Measurements from ENCODE around the gene SLC25A47. TPM values are rescaled to one million over a fixed set of nuclear protein-coding genes. Genes with fewer than 3 reads are reported as not detected.

SLC25A47 gene
- total RNA-seq (2011; cell fraction: chromatin; rRNA removed; ENCODE audit: low replicate concordance), result not detected in 2 replicates
- not detected in 2 replicates for total RNA-seq (2011; cell fraction: nucleolus; rRNA removed)
- not detected in 2 replicates for total RNA-seq (2011; cell fraction: nucleoplasm; rRNA removed)
- total RNA-seq (2014; rRNA removed), result 0.23 and 0.24 TPM in 2 replicates
- total RNA-seq (2014; rRNA removed; fragmentation: Illumina TruSeq; extraction: Trizol), result not detected in 2 replicates
- 0.22 TPM in 1 of 2 replicates, not detected in the other for total RNA-seq (2015; rRNA removed; fragmentation: Illumina TruSeq; extraction: Trizol)
- total RNA-seq (2021), result 0.09 and 0.25 TPM in 2 replicates
- not detected in 2 replicates for polyA plus RNA-seq (2011; rRNA removed)
- not detected in 2 replicates for polyA plus RNA-seq (2011; cell fraction: cytosol; rRNA removed)
- polyA plus RNA-seq (2011; cell fraction: nucleus; rRNA removed), result not detected in 2 replicates
- 0.06 TPM in 1 of 2 replicates, not detected in the other for polyA plus RNA-seq (2012)
- not detected in 2 replicates for polyA plus RNA-seq (2014; fragmentation: Illumina TruSeq; extraction: Trizol)
- polyA plus RNA-seq (2014; fragmentation: Nextera tagmentation; extraction: Ambion mirVana), result not detected
- not detected in 2 replicates for polyA plus RNA-seq (2014; rRNA removed)
- not detected in 2 replicates for polyA minus RNA-seq (2011; rRNA and poly(A)+ RNA removed)
- not detected in 2 replicates for polyA minus RNA-seq (2011; cell fraction: cytosol; rRNA and poly(A)+ RNA removed)
- polyA minus RNA-seq (2011; cell fraction: nucleus; rRNA and poly(A)+ RNA removed), result not detected in 2 replicates
- Bru-seq, nascent RNA, result percentile 18 among the genes with signal in this experiment
- percentile 19 among the genes with signal in this experiment for BruChase-seq, experiment 1, labeled RNA remaining after a 2-hour chase
- percentile 16 among the genes with signal in this experiment for BruChase-seq, experiment 2, labeled RNA remaining after a 6-hour chase
- long read RNA-seq, experiment 1, result 0 reads
- long read RNA-seq, experiment 2, result 0 reads
- long read RNA-seq, experiment 3, result 0 reads

- Histone ChIP-seq H3K36me3 (ENCODE audit: control insufficient read depth, insufficient read depth, low read length) (no peaks in the 10 kb centered on the region), H3K9me3 (replicated peaks; ENCODE audit: control insufficient read depth, insufficient read depth, low read depth, low read length) (no peaks in the 10 kb centered on the region), H3K9me1 (ENCODE audit: control insufficient read depth, insufficient read depth, low read length) (no peaks in the 10 kb centered on the region), H3K4me3 (no peak within 1 kb of the TSS), H3K4me1 (replicated peaks in 1 of 2; ENCODE audit: control insufficient read depth in 2 of 2, insufficient read depth in 2 of 2, low read length in 2 of 2) (peaks cover 3 to 29% of the 10 kb centered on the region in 2 experiments; a peak in 3 of 5 replicates), H3K27ac (ENCODE audit: extremely low read depth, low read depth, low read length) (no peak within 1 kb of the TSS), H3K27me3 (ENCODE audit: control insufficient read depth in 2 of 2, insufficient read depth in 2 of 2, low read length in 2 of 2) (peaks cover 0 to 8% of the 10 kb centered on the region in 2 experiments; a peak in 2 of 5 replicates), H4K20me1 (replicated peaks; ENCODE audit: control insufficient read depth, insufficient read depth, low read length) (no peaks in the 10 kb centered on the region), H2AFZ (ENCODE audit: low read depth, low read length) (no peak within 1 kb of the TSS), H3K79me2 (ENCODE audit: control insufficient read depth, insufficient read depth, low read length) (no peaks in the 10 kb centered on the region), H3K9ac (ENCODE audit: insufficient read depth in 1 of 2, low read depth in 2 of 2, low read length in 2 of 2) (peak within 1 kb of the TSS in 1 of 2 experiments; percentile 28; a peak in 1 of 4 replicates), H3K4me2 (ENCODE audit: insufficient read depth, low read length) (no peak within 1 kb of the TSS)
- ATAC-seq (no peak), FAIRE-seq (no peak), DNase-seq (ENCODE audit: extremely low read depth in 1 of 4, low spot score in 3 of 4) (no peak)
- in situ Hi-C loops (cut with MboI) (no loop called here), intact Hi-C loops (cut with micrococcal nuclease) (no loop called here)
- BruUV-seq (replicated peaks), result no TSS peak
- POLR2A ChIA-PET, result interaction anchor here (1.2 to 3.6 kb wide), 2 partner anchors 9 to 14 kb away, joined by 5 to 29 read pairs; no protein-coding TSS in a partner anchor
- WGBS (ENCODE audit: insufficient coverage, low coverage, missing lambda C conversion rate), result 69% methylated on average over 3 of the region's 16 CpGs
- TF ChIP-seq PPARD (CRISPR knock-in tag; IDR thresholded peaks at IDR 0.05) (no peak), SRSF1 (IDR thresholded peaks at IDR 0.05; ENCODE audit: low read depth, low read length) (no peak), RFX7 (CRISPR knock-in tag; IDR thresholded peaks at IDR 0.05) (no peak), ARNT (IDR thresholded peaks at IDR 0.05) (no peak), BRD4 (IDR thresholded peaks at IDR 0.05) (no peak), HOXB6 (CRISPR knock-in tag; IDR thresholded peaks at IDR 0.05; ENCODE audit: borderline replicate concordance) (no peak), HNRNPH1 (optimal IDR thresholded peaks at IDR 0.05; ENCODE audit: low read depth, low read length) (no peak), CHD4 (IDR thresholded peaks at IDR 0.05; ENCODE audit: insufficient read depth, insufficient replicate concordance, low read depth, low read length, poor library complexity, severe bottlenecking) (no peak), ATF4 (CRISPR knock-in tag; IDR thresholded peaks at IDR 0.05) (no peak), MITF (IDR thresholded peaks at IDR 0.05) (no peak)
- CTCF ChIA-PET (ENCODE audit: low intra/inter-chr PET ratio), result no interaction called here
Measured at GRCh38 chr14:100323121-100323941, at the start of gene SLC25A47. Gene SLC25A47 (plus strand): TSS chr14:100323339. CDS start chr14:100323415, 76 bp downstream.

All from K562 (cell line).